Fibroblast of skin of left quadriceps (primary cell): ENCODE measurements around the gene XPNPEP1.

ENCODE experiments used
- DNase-seq, 2 experiments: peaks; one replicate each; pipeline ENCODE4 v3.0.0-alpha.2; 2013; ENCODE audit warnings: low read depth in 2 of 2

Gene XPNPEP1

DNA sequence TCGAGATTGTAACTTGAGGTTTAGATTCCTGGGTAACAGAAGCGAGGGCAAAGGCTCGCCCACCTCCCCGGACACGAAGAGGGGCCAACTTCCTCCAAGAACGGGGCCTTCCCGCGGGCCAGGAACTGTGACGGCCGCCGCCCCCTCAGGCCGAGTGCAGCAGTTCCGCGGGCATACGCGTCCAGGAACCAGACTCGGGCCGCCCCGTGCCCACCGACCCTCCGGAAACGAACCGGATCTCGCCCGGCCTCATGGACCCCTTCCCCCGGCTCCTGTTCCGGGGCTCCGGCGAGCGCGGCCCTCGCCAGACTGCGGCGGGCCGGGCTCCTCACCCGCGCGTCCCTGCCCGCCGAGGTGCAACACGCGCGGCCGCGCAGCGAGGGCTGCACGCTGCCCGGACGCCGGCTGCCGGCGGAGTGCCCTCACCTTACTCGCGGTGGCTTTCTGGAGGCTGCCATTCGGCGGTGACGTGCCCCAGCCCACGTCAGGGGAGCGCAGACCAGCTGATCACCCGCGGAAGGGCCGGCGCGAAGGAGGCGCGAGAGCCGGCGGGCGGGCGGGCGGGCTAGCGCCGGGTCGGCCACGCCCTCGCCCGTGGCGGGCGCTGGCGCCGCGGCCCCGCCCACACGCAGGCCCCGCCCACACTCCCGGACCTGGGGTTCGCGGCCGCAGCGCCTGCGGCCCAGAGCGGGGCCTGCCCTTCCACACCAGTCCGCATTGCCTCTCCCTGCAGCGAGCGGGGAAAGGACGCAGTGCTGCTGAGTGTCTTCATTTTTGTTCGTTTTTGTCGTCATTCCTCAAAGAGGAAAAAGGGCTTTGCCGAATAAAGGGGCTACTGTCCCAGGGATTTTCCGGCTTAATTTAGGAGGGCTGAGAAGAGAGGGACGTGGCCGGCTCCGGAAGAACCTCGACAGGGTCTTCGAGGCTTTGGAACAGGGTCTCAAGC is at the start of gene XPNPEP1:
XPNPEP1 (minus strand) TSS at position 536 of the 946 bp plus-strand sequence; CDS start at position 458, 78 bp downstream.
- DNase-seq, result peak; percentile 60 to 62

DNA sequence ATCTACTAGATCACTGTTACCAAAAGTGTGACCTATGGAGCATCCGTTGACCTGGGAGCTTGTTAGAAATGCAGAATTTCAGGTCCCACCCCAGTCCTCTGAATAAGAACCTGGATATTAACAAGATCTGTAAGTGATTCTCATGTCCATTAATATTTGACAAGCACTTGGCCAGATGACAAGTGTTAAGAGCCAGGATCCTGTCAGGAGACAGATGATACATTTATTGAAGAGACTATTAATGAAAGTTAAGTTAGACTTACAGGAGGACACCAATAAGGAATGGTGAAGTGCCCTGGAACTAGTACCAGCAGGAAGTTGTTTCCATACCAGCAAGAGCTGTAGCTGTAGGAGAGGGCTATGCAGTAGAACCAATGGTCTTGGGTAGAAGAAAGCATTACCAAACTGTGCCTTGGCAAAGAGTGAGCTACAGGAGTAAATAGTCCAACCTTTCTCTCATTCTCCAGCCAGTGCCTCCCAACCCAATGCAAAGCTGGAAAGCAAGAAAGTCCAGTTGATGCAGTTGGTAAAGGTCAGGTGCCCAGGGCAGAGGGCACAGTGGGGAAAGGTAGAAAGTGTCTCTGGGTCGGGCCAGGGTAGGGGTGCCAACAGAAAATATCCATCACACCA is 49.2 kb upstream of the XPNPEP1 start:
- DNase-seq, result no peak

DNA sequence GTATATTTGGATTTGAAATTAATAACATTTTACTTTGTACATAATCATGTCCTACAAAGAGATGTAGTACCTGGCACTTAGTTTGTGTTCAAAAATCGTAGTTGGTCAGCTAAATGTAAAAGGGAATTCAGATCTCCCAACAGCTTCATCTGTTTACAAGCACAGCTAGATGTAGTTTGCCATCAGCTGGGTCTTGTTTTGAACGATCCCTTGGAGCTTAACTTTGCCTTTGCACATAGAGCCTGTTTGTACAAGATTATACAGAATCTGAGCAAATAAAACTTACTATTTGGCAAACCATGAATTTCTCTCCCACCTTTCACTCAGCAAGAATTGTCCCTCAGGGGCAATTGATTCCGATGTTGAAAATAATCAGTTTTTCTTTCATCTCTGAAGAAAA is 48.3 kb upstream of the XPNPEP1 start:
- no peak for DNase-seq

DNA sequence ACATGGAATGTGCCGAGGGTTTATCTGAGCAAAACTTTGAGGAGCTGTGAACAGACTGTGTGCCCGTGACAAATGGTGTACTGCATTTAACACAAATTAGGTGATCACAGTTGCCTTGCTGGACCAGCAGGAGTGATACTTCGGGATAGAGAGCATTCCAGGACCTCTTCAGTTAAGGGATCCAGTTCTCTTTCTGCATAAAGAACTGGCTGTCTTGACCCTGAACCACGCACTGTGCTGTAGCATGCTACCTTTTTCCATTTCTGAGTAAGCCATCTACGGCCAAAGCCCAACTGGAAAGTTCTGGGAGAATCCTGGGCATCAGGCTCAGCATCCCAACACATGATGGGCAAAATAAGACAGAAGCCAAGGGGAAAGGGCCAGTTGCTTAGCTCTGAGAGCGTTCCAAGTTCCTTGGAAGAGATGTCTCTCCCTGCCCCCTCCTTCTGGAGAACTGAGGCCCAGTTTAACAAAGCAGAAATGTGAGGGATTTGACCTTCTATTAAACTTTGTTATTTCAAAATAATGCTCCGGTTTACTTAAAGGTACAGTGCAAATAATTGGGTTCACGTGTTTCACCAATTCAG is 46.5 kb upstream of the XPNPEP1 start:
- no peak for DNase-seq

DNA sequence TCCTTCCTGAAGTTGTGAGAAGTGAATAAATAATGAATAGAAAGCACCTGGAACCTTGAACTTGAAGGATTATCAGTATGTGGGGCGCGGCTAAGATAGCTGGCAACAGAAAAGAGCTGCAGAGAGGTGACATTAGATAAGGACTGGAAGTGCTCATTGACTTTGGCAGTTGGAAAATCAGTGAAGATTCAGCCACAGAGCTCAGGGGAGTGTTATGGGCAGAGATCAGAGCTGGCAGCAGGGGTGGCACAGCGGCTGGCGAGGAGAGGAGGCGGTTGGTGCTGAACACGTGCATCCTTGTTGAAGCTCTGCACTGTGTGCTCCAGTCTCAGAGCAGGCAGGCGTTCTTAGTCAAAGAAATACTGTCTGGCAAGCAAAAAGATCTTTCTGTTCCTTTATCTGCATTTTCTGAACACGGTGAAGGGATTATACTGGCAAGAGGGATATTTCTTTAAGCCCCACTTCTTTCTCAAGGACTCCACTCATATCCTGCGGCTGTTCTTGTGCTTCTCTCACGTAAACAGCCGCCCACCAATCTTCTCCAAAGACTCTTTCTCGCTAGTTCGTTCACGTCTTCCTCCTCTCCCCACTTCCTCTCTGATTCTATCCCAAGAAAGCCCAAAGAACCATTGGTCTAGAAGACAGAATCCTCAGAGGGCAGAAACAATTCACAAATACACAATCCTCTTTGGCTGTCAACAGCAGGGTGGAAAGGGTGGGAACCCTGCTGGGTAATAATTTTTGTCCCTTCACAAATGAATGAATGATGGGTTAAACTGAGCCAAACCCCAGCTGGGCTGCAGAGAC is 45.8 kb upstream of the XPNPEP1 start:
- DNase-seq, result no peak

DNA sequence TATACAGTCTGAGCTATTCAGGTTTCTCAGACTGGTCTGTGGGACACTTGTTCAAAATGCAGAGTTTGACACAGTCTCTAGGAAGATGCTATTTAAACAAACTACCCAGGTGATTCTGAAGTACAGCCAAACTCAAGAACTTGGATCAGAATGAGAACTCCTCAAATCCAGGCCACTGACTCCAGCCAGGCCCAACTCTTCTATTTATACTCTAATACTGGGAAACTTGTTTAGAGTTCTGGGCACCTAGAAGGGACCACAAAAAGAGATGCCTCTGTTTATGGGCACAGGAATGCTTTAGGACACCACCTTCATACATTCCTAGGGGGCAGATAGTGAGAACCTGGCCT is 44.4 kb upstream of the XPNPEP1 start:
- DNase-seq, result no peak

DNA sequence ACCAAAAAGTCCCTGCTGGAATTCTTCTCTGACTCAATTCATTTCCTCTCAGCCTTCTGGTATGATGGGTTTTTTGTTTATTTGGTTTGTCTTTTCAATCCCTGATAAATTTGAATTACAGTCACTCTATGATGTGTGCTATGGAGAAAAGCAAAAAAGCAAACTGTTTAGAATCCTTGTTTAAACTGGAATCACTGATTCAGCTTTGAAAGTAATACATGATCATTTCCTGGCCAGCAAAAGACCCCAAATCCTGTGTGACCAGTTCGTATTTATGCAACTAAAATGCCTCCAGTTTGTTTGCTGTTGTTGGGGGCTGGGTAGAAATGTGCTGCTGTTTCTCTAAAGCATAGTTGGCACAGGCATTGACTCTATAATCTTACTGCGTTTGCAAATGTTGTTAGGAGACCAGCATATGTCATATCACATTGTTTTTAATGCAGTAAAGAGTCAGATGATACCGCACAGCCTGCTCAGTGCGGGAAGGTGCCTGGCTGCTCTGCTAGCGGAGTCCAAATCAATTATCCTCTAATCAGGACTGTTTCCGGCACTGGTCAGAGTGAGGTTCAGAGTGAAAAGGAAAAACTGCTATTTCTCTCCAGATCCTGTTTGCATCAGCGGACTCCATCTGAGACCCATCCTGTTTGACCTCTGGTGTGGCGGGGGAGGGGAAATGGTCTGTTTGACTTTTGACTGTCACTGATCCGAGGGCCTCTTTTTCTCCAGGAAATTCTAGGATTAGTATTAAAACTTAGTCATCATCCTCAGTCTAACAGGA is 43.8 kb upstream of the XPNPEP1 start:
- DNase-seq, result peak in 1 of 2 experiments; percentile 30

DNA sequence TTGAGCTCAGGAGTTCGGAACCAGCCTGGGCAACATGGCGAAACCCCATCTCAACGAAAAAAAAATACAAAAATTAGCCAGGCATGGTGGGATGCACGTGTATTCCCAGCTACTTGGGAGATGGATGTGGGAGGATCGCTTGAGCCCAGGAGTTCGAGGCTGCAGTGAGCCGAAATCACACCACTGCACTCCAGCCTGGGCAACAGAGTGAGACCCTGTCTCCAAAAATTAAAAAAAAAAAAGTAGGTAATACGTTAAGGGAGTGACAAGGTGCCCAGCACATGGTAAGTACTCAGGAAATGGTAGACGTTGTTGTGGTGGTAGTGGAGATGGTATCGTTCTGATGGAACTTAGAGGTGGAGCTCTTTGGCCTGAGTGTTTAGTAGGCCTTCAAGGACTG is 41.0 kb upstream of the XPNPEP1 start:
- no peak for DNase-seq

DNA sequence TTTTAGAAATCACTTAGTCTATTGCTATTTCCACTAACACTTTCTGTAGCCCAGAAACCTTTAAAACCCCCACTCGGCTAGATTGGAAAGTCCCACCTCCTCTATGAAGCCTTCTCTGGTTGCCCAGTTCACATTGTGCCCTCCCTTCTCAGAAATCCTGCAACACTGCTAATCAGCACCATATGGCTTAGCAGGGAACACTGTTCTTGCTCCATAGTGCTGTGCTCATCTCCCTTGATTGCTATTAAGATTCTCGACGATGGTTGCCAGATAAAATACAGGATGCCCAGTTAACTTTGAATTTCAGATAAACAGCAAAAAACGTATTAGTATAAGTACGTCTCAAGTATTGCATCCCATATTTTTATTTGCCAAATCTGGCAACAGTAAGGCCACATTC is 40.1 kb upstream of the XPNPEP1 start:
- peak; percentile 39 to 49 for DNase-seq

DNA sequence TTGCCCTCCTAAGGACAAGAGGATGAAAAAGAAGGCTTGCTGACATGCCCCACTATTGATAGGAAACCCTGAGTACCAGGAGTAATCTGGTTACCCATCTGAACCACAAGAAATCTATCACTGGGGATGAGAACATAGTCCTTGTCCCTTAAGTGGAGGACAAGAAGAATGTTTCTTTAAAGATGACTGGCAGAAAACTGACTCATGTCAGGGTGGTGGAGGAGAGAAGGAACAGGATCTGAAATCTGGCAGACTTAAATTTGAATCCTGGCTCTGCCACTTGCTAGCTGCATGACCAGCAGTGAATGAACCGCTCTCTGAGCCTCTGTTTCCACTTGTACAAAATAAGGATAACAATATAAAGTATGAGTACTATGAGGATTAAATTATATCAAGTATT is 38.9 kb upstream of the XPNPEP1 start:
- DNase-seq, result no peak

DNA sequence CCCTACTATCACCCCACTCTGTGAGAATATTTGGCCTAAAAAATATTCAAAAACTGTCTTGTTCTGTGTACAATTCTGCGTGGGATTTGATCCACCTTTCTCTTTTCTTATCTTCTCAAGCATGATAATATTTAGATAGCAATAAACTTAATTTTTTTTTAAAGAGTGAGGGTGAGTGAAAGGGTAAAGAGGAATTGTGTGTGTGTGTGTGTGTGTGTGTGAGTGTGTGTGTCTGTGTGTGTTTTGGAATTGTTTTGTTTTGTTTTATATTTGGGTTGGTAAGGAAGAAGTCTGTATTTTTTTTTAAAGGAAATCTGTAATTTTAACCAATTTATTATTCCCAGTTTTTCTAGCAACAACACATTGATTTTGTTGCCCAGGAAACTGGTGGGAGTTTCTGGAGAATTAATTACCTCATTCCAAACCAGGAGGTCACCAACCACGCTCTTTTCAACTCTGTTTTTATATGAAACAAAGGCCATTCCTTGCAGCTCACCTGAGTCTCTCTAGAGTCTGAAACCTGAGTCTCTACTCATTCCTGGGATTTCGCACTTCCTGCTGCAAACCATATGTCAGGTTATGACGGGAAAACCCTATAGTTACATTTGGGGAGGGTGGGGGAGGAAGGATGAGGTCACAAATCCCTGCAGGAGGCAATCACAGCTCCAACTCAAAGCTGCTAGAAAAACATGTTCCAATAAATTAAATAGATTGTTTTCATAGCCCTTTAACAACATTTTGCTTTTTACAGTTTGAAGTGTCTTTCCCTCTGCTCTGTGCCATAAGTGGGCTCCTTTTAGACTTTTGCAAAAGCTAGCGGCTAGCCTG is 38.1 kb upstream of the XPNPEP1 start:
- peak in 1 of 2 experiments; percentile 45 for DNase-seq

DNA sequence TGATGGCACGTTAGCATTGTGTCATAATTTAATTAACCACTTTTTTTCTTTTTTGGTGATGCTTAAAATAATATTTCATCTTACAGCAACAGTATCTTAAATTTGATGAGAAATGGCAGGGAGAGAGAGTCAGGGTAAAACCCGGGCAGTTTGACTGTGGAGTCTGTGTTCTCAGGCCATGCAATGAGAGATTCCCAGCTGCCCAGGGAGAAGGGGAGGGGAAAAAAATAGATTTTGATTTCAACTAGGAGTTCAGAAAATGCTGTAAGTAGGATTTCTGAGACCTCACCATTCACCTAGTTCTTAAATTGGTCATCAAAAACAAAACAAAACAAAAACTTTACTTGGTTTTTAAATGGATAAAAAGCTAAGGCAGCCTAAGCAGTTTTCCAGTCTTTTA is 37.4 kb upstream of the XPNPEP1 start:
- DNase-seq, result no peak

DNA sequence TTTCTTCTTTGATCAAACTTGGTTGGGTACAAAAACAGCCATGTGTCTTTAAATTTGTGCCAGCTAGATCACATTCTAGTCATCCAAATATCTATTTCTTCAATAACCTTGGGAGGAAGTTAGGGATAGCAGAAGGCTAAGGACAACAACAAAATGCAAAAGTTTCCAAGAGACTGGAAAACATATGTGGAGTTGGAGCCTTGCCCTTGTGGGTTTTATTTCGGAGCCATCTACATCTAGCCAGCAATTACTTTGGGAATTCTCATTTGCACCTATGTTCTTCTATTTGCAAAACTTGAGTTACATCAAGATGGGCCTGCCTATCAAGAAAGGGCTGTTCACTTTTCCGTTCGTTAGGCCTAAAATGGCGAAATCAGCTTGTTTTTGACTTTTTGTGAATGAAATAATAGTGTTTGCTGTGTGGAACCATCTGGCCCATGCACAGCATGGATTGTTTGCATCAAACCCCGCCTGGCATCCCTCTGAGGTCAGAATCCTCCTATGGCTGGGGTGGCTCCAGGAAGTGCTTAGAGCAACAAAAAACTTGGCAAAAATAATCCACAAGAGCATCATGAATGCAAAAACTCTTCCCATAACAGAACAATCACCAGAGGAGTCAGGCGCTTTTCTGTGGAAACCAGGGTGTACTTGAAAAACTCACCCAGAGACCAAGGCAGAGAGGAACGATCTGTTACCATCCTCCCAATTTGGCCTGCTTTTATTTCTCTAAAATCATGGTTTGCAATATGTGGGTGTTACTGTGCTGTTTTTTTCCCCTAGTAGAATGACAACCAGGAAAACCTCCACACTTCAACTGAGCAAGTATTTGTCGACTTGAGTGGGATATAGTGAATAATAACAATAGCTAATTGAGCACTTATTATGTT is 36.2 kb upstream of the XPNPEP1 start:
- no peak for DNase-seq

DNA sequence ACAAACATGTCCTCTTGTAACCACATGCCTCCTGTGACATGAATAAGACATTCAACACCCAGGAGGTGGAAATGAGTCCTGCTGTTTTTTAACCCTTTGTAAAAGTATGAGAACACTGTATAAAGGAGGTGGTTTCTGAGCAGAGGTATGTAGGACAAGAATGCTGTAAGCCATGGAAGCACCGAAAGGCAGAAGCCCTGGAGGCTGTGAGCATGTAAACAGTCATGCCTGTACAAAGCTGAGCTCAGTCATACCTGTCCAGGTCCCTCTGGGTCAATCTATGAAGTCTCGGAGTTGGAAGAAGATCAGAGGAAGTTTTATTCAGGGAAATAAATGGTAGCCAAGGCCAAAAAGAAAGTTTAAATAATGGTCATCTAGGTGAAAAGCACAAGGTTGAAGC is 34.7 kb upstream of the XPNPEP1 start:
- DNase-seq, result no peak

DNA sequence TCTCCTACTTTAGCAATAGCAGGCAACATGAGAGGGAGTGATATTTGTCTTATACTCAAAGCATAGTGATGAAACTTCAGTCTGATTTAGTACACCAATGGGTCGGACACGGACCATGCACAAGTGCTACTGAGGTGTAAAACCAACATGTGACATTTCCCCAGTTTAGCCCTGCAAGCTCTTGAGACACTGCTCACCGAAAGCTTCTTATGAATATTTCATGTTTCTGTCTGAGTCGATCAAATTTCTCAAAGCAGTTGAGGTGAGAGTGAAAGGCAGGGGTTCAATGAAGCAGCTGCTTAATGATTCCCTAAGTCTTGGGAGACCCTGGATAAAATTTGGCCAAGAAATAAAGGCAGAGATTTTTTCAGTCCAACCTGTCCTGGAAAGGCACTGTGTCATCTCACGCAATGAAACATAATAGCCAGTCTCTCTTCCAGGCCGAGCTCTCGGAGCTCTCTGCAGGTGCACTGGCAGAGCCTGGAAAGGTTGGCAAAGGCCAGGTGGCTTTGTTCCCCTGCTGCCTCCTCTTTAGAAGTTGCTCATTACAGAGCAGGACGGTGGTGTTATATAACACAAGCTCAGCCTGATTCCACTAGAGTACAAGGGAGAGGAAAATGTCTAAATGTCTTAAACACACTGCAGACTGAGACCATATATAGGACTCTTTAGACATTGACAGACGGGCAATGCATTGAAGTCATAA is 33.9 kb upstream of the XPNPEP1 start:
- DNase-seq, result no peak

DNA sequence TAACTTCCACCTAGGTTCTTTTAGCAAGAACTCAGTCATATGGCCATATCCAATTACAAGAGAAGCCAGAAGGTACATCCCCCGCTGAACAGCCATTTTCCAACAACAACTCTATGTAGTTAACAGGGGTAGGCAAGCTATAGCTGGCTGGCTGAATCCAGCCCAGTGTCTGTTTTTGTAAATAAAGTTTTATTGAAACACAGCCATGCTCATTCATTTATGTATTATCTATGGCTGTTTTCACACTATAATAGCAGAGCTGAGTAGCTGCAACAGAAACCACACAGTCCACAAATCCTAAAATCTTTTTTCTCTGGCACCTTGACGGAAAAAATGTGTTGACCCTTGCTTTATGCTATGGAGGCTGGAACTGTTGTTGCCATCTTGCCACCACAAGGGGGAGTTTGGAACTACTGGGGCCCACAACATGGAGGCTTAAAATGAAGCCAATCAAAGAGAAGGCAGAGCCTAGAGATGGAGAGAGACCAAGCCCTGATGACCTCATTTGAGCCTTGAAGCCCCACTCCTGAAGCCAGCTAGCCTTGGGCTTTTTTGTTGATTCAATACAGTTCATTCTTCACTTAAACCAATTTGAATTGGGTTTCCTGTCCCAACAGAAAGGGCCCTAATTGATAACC is 33.3 kb upstream of the XPNPEP1 start:
- DNase-seq, result no peak

DNA sequence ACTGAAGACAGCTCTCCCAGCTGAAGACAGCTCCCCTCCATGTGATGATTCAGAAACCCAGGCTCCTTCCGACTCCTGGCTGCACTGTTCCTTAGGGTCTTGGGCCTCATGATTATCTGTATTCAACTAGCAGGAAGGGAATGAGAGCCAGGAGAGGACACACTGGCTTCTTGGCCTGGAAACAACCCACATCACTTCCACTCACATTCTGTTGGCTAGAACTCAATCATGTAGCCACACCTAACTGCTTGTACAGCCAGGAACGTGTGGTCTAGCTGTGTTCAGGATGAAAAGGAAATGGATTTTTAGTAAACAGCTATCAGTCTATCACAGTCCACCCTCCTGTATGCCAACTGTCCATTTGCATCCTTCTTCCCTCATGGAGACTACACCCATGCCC is 30.5 kb upstream of the XPNPEP1 start:
- no peak for DNase-seq

DNA sequence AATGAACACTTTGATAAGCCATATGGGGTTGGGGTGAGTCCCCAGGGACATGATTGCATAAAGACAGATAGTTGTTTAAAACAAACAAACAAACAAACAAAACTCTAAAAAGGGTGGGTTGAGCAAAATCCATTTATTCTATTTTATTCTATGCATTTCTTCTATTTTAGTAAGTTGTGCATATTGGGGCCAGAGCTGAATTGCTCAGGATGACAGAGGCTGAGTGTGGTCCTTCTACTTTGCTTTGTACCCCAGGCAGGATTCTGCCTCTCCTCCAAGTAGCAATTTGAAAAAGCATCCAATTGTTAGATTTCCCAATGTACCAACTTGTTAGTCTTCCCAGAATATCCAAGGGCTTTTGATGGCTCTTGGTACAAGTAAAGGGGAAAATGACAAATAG is 29.2 kb upstream of the XPNPEP1 start:
- no peak for DNase-seq
